M059J (cell line): ENCODE data around the gene RPUSD1. TPM values are rescaled to one million over a fixed set of nuclear protein-coding genes. Genes with fewer than 3 reads are reported as not detected.
"Not testable (repeated sequence)": the region's sequence is repeated elsewhere in the genome, so short reads cannot be mapped to it uniquely, and the experiment has no call there.

Experiments used
- DNase-seq: peaks from one replicate; pipeline ENCODE4 v3.0.0-alpha.2; 2012; ENCODE audit warnings: low read depth
- total RNA-seq: library from RNA; depleted of rRNA; stranded (reverse); fragments of >200 nt; shearing (Covaris generic); gene quantifications from 2 replicates; pipeline ENCODE4 v1.2.3, GENCODE V29; 2014; rRNA removed

The RPUSD1 gene, protein sequence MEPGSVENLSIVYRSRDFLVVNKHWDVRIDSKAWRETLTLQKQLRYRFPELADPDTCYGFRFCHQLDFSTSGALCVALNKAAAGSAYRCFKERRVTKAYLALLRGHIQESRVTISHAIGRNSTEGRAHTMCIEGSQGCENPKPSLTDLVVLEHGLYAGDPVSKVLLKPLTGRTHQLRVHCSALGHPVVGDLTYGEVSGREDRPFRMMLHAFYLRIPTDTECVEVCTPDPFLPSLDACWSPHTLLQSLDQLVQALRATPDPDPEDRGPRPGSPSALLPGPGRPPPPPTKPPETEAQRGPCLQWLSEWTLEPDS
- total RNA-seq: 19.5 and 47.7 TPM in 2 replicates

DNA sequence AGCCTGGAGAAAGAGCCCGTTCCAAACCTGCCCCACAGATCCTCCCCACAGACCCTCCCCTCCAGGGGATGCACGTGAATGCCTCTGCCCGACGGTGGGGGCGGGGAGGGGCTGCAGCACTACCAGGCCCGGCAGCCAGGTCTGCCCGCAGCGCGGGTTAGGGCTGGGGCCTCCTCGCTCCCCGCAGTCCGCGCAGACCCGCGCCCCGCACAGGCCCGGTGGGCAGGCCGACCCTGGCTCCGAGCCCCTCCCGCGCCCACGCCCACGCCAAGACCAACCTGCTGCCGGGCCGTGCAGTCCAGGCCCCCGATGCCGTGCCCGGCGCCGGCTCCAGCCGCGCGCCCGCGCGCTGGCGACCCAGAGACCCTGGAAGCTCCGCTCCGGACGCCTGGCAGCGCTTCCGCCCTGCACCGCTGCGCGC is at the start of gene RPUSD1:
RPUSD1 (minus strand) TSS at position 404 of the 421 bp plus-strand sequence. CDS start 644 bp downstream, outside the sequence.
- no peak for DNase-seq

DNA sequence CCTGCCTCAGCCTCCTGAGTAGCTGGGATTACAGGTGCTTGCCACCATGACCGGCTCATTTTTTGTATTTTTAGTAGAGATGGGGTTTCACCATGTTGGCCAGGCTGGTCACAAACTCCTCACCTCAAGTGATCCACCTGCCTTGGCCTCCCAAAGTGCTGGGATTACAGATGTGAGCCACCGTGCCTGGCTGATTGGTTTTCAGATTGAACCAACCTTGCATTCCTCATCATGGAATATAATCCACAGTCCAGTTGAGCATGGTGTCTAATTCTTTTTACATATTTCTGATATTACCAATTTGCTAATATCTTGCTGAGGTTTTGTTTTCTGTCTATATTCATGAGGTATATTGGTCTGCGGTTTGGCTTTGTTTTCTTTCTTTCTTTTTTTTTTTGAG is 48.6 kb upstream of the RPUSD1 start:
- not testable (repeated sequence) for DNase-seq

DNA sequence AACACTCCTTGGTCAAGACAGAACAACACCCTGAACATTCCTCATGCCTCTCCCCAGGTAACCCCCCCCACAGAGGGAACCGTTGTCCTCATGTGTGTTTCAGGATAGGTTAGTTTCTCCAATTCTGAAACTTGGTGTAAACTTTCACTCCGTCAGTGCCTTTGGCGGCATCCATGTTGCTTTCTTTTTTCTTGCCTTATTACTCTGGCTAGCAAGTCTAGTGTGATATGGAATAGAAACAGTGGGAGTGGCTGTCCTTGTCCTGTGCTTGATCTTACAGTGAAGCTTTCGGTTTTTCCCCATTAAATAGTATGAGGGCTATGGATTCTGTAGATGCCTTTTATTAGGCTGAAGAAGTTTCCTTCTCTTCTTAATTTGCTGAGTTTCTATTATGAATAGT is 48.0 kb upstream of the RPUSD1 start:
- DNase-seq: no peak

DNA sequence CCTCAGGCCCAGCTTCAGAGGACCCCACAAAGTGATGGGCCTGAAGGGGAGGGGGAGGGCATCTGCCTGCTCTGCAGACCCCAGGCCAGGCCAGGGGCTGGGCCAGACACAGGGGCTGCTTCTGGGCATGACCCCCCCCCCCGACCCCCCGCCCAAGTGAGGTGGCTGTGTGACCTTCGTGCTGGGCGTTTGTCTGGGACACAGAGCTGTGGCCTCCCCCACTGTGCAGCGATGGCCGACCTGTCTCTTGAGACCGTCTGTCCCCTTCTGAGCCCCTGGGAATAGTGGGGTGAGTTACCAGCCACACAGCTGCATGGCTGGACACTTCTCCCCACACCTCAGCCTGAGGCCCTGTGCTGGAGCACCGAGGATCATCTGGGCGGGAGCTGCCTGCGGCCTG is 47.2 kb upstream of the RPUSD1 start:
- DNase-seq: no peak

DNA sequence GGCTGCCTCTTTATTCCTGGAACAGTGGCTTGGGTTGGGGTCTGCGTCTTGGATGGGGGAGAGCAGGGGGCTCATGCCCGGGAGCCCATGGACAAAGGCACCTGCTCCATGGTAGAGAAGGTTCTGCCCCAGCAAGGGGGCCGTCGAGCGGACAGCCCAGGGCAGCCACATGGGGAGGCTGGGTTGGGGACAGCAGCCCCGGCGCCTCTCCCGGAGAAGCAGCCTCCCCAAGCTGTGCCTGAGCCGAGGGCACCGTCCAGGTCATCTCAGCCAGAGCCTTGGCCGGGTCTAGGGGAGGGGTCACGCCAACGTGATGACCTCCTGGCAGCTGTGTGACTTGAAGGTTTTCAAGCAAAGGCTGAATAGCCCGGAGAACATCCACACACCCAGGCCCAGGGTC is 45.2 kb upstream of the RPUSD1 start:
- DNase-seq: no peak

DNA sequence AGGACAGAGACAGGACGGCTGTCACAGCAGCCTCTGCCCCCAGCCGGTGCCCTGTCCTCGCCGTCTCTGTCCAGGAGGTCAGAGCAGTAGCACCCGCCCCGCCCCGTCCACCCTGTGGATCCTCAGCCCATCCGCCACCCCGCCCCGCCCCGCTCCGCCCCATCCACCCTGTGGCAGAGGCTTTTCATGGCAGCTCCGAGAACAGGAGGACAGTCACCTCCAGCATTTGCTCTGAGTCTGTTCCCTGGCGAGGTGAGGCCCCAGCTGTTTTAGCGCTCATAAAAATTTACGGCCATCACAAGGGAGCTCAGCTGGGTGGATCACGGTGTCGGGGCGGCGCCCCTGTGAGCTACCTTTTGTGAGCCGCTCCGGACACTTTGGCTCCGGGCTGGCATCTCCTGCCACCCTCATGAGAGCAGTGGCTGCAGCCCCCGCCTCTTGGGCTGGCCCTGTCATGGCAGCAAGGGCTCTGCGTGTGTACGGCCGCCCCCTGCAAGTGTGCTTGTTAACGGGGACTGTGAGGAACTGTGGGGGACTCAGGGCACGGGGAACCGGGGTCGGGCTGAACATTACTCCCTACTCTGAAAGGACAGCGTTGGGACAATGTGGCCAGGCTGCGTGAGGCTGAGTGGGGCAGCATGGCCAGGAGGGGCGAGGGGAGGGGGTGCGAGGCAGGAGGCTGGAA is 44.6 kb upstream of the RPUSD1 start:
- DNase-seq: no peak

DNA sequence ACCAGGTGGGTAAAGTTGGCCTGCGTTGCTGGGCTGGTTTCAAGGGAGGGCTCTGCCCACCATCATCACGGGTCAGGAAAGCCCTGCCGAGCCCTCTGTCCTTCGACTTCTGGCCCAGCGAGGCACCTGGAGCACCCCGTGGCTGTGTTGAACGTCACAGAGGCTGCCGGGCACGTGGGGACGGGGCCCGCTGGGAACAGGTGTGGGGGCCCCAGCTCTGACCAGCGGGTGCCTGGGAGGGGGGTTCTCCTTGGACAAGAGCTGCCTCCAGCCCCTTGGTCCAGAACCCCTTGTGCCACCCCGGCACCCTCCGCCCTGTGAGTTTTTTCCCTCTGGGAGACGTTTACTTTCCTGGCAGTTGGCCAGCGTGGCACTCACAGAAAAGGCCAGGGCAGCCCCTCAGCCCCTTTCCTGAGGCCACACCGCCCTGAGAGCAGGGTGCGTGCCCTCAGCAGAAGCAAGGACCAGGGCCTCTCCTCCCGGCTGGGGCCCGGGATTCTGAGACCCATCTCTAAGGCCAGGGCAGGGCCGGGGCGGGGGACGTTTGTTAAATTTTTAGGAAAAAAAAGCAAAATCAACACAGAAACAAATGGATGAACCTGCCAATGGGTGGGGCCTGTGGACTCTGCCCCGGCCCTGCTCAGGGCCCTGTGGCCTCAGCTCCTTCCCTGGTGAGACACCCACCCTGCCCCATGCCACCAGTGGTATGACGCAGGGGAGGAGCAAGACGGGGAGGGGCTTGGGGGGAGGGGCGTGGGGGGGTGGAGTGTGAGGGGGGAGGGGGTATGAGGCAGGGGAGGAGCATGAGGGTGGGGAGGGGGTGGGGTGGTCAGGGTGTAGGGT is 43.6 kb upstream of the RPUSD1 start:
- DNase-seq: no peak

DNA sequence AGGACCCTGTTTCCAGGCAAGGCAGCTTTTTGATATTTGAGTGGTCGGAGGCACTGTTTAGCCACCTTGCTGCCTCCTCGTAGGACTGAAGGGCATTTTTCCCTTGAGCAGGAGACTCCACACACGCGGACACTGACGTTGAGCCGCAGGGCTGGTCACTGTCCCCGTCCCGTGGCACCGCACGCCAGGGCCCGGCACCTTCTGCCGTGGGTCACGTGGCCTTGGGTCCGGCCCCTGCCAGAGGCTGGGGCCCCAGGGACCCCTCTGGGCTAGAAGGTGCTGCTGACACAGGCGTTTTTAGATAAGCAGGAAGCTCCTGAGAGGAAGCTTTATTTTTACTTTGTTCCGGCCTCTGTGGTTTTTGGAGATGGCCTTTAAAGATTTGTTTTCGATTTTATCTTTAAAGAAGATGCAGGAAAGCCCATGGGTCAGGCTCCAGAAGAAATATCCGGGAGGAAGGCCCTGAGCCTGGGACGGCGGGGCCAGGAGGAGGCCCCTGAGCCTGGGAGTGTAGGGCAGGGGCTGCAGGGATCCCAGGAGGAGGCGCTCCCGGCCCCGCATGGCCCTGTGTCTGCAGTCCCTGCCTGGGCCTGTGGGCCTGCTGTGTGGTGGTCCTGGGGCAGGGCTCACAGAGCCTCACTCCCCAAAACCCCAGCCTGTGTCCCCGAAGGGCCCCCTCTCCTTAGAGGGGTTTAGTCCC is 42.8 kb upstream of the RPUSD1 start:
- DNase-seq: no peak

DNA sequence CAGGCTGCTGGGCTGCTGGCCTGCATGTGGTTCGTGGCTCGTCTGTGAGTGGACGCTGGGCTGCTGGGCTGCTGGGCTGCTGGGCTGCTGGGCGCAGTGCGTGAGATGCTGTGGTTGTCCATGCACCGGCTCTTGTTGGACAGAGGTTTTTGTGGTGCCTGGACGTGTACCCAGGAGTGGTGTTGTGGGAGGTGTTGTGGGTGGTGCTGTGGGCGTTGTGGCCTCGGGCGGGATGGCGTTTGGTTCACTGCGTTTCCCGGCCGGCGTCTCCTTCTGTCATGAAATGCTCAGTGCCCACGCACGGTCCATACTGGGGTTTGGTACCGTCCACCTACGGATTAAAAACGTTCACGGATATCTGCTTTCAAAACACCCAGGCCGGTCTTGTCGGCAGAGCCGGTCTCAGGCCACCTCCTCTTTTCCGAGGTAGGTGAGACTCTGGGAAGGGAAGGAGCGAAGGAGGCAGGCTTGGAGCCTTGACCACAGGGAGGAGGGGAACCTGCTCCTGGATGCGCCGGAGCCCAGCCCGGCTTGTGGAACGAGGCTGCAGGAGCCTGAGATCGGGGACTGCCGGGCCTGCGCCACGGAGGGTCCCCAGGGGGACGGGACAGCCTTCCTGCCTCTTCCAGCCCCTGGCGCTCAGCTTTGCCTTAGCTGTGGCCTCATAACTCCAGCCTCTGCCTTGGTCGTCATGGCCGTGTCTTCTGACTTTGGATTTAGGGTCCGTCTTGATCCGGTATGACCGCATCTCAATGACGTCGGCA is 42.1 kb upstream of the RPUSD1 start:
- DNase-seq: no peak

DNA sequence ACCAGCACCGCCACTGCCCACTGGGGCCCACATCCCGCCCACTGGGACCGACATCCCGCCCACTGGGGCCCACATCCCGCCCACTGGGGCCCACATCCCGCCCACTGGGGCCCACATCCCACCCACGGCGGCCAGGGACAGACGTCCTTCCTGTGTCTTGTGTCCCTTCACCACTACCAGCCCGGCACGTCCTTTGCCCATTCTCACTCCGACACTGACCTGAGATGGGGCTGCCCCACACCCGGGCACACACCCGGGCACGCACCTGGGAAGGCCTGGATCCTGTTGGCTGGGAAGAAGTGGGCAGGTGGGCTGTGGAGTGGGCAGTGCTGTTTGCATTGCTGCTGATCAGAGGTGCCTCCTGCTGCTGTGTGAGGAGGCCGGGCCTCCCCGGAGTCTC is 40.7 kb upstream of the RPUSD1 start:
- DNase-seq: no peak

DNA sequence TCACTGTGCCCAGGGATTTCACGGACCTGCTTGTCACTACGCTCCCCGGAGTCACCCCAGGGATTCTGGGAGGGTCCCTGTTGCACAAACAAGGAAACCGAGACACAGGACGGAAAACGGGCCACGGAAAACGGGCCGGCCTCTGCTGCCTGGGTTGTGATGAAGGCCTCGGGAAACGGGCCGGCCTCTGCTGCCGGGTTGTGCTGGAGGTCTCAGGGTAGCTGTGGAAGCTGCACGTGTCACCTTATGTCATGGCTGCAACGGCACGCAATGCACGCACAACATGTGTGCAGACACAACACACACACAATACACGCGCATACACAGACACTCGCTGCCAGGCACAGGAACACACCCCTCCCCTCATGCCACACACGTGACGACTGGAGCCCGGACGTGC is 39.3 kb upstream of the RPUSD1 start:
- DNase-seq: no peak

DNA sequence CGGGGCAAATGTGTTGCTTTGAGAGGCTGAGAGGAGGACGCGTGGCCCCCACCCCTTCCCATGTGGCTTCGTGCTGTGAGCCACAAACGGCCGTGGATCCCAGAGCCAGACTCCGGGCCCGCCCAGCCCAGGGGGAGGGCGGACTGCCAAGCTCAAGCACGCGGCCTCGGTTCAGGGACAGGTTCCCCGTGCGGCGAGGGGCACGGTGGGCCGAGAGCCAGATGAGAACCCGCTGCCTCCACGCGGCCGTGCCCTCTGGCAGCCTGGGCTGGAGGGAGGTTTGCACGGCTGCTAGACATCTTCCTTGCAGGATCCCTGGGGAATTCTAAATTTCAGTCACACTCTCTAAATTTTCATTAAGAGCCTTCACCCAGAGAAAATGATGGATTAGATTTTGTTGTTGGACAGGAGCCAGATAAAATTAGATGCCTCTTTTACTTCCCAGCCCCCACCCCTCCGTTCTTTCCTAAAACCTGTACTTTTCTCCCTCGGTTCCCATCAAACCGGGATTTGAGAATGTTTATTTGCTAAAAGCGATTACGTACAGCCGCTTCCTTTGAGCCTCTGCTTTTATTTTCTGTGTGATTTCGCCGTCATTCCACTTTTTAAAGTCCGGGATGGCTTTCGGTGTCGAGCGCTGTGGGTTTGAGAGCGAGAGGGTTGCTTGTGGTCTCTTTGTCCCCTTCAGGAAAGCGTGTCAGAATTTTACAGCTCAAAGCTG is 37.3 kb upstream of the RPUSD1 start:
- no peak for DNase-seq

DNA sequence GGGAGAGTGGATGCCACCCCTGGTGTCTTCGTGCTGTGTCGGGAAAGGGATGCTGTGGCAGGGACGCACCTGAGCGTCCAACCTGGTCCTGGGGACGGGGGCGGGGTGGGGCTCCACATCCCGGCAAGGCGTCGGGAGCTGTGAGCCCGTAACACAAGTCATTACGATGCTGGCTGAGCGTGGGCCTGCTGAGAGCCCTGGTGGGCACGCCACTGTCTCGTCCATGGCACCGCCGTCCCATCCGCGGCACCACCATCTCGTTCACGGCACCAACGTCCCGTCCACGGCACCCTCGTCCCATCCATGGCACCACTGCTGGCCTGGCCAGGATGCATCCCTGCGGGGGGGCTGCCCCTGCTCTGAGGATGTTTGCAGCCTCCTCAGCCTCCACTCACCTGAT is 36.4 kb upstream of the RPUSD1 start:
- no peak for DNase-seq

DNA sequence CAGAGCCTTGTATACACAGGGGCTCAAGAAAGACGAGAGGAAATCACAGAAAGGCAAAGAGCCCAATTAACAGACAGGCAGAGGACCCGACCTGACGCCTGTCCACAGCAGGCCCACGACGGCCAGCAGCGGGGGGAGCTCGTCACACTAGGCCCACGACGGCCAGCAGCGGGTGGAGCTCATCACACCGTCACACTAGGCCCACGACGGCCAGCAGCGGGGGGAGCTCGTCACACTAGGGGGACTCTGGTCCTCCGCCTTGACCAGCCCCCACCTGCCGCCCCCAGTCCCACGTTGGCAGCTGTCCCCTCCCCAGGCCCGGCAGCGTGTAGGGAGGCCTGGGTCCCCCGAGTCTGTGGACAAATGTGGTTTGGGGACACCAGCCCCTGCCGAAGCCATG is 36.0 kb upstream of the RPUSD1 start:
- DNase-seq: no peak

DNA sequence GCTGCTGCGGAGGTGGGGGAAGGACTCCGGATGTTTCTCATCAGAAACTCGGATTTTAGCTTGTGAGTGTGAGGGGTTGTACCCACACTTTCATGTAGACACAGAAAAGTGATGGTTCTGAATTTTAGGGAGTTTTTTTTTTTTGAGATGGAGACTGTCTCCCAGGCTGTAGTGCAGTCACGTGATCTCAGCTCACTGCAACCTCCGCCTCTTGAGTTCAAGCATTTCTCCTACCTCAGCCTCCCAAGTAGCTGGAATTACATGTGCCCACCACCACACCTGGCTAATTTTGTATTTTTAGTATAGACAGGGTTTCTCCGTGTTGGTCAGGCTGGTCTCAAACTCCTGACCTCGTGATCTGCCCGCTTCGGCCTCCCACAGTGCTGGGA is 34.7 kb upstream of the RPUSD1 start:
- no peak for DNase-seq

DNA sequence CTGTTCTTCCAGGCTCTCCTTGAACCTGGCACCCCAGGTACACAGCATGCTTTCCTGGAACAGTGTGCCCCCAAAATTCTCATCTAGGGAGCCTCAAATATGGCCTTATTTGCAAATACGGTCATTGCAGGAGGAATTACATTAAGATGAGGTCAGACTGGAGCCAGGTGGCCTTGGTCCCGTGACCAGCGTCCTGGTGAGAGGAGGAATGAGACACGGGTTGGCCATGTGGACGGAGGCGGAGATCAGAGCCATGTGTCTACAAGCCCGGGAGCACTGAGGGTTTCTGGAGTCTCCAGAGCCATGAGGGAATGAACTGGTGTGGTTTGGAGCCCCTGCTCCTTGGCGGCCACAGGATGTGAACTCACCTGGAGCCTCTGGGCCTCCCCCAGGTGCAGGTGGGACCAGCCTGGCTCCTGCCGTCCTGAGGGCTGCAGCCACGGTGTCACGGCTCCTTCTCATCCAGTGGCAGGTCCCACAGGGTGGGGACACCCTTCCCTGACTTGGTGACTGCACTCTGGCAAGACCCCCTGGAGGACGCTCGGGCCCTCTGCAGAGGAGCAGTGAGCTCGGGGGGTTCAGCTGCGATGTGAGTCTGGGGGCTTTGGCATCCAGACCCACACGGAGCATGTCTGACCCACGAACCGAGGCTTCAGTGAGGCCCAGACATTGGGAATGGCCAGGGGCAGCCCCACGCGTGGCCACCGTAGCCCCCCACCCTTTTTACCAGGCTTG is 34.2 kb upstream of the RPUSD1 start:
- DNase-seq: no peak

DNA sequence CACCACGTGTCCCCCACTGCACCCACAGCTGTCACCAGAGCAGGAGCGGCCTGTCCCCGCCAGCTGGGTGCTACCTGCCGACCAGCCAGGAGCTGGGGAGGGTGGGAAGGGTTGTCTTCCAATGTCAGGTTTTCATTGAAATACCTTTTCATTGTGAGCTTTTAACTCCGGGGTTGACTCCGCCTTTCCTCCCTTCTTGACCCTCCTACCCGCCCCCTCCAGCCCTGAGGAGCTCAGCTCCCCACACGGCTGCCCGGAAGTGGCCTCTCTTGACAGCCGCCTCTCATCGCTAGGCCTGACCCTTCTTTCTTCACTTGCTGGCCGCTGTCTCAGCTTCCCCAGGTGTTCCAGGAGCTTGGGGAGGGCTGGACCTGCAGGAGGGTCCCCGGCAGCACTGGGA is 33.6 kb upstream of the RPUSD1 start:
- no peak for DNase-seq

DNA sequence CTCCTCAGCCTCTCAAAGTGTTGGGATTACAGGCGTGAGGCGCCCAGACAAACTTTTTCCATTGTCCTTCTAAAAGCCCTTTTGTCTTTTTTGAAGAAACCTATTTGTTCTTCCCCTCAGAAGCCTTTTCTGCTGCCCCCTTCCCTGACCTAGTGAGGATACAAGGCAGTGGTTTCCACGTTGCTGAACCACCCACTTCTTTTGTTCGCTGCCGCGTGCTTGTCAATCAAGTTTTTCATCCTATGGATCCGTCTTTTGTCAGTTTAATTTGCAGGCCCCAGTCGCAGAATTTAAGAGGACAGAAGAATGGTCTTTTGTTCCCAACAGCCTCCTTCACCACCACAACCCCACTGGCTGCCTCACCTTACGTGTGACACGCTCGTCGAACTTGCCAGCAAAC is 32.6 kb upstream of the RPUSD1 start:
- DNase-seq: no peak

DNA sequence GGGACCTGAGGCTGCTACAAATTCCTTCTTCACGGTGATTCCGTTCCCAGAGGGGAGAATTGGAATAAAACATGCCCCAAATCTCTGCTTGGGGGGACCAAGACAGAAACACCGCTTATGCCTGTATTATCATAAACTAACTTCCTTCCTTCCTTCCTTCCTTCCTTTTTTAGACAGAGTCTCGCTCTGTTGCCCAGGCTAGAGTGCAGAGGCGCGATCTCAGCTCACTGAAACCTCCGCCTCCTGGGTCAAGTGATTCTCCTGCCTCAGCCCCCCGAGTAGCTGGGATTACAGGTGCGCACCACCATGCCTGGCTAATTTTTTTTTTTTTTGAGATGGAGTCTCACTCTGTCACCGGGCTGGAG is 31.8 kb upstream of the RPUSD1 start:
- DNase-seq: not testable (repeated sequence)
